GM19395 (cell line): ENCODE results near the gene STOX2.
"Not testable (repeated sequence)": the region's sequence is repeated elsewhere in the genome, so short reads cannot be mapped to it uniquely, and the experiment has no call there.

Source experiments
- ATAC-seq: cut with Tn5 transposase; IDR thresholded peaks from one replicate; pipeline ENCODE4 v1.9.1; 2021; ENCODE audit warnings: mild to moderate bottlenecking, moderate library complexity; ENCODE audit not compliant: unreplicated experiment

STOX2 gene

DNA sequence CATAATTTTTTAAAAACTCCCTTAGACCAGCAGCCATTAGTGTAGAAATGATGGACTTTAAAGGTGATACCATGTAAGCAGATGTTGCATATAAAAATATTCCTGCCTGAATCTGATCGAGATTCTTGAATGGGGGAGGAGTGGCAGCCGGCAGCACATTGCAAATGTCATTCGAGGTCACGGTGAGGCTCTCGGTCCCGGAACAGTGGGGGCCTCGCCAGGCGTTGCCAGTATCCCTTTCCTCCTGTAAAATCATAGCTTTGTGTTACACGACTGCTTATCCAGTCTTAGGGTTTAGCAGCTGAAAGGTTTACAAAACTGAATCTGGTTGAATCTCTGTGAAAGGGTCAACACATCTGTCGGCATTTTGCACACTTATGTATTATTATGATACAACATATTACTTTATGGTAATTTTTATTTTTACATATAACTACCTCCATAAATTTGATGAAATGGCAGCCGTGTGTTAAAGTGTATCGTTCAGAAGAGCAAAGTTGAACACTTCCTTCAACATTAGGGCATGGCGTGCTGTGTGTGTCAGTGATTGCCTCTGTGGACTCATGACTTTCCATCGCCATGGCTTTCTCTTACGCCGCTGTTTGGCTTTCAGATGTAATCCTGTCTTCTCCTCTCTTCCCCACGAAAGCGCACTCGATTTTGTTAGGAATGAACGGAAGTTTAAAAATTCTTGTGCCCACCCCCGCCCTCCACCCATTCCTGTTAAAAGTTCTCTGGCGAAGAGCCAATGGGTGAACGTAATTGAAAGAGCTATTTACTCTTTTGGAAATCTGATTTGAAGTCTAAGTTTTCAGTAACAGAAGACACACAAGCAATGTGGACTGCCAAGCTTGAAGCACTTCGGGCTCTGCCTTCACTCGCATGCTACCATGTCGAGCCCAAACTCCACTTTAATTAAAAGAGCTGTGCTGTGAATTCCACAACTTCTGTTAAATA is 114.8 kb downstream of the STOX2 start:
- no peak for ATAC-seq

- ATAC-seq, result no peak
Measured at GRCh38 chr4:184021389-184021788, 116.3 kb downstream of the STOX2 start.

- no peak for ATAC-seq
Measured at GRCh38 chr4:184022679-184023383, 117.7 kb downstream of the STOX2 start.

GRCh38 chr4:184024637-184025036 is 119.5 kb downstream of the STOX2 start:
- ATAC-seq, result no peak

- ATAC-seq, result no peak
Measured at GRCh38 chr4:184028561-184029374, 123.7 kb downstream of the STOX2 start.

DNA sequence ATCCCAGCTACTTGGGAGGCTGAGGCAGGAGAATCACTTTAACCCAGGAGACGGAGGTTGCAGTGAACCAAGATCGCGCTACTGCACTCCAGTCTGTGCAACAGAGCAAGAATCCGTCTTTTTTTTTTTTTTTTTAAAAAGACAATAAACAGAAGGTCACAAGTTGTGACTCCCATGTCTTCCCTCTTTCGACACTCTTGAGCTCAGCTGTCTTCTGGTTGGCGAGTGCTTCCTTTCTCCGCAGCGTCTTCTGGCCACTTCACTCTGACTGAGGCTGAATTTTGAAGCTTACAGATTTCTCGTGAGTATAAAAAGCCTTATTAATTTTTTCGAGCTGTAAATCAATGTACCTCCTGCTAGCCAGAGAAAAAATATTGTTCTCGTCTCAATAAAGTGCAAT is 124.9 kb downstream of the STOX2 start:
- ATAC-seq, result no peak

- ATAC-seq, result no peak
Measured at GRCh38 chr4:184030764-184031163, 125.7 kb downstream of the STOX2 start.

GRCh38 chr4:184032091-184032490 is 127.0 kb downstream of the STOX2 start:
- no peak for ATAC-seq

DNA sequence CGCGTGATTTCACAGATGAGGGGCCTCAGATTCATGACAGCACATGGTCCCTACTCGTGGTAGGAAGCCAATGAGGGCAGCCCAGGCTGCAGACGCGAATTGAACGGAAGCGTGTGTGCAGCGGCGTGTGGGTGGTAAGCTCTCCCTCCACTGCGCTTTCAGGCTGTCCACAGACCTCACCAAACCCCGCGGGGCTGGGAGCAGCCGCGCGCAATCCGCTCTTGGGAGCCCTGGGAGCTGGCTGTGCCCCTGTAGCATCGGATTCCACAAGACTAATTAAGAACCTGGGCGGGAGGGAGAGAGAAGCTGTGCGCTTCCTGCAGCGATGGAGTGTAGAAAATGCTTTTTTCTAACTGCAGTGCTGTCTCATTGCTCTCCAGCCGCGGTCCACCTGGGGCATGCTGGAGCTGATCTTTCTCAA is 134.9 kb downstream of the STOX2 start:
- ATAC-seq, result no peak

GRCh38 chr4:184041156-184041555 is 136.0 kb downstream of the STOX2 start:
- no peak for ATAC-seq

- no peak for ATAC-seq
Measured at GRCh38 chr4:184046148-184046547, 141.0 kb downstream of the STOX2 start.

DNA sequence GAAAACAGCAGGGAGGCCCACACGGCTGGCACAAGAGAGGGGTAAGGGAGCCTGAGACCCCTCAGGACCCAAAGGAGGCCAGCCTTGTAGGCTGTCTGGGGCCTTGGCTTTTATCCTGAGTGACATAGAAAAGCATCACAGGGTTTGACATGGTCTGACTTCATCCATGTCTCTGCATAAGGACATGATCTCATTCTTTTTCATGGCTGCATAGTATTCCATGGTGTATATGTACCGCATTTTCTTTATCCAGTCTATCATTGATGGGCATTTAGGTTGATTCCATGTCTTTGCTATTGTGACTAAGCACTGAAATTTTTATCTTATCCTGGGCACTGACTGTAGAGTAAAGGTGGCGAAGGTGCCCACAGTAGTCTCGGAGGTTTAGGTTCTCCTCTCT is 146.2 kb downstream of the STOX2 start:
- not testable (repeated sequence) for ATAC-seq

DNA sequence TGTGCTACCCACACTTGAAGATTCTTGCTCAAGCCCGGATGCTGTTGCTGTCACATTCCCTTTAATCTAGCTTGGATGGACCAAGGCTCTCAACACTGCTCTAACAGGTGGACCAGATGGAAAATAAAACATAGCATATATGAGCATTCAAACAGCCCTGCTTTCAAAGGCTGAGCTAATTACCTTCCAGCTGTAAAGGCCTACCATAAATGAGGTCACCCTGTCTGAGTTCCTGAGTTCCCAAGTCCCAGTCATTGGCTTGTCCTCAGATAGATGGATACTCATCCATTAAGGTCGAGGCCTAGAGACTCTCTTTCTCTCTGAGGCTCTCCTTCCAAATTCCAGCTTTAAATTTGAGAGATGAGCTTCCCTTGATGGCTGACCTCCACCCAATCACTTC is 147.5 kb downstream of the STOX2 start:
- no peak for ATAC-seq

GRCh38 chr4:184053434-184053833 is 148.3 kb downstream of the STOX2 start:
- no peak for ATAC-seq

- no peak for ATAC-seq
Measured at GRCh38 chr4:184056877-184057276, 151.8 kb downstream of the STOX2 start.

- no peak for ATAC-seq
Measured at GRCh38 chr4:184058026-184058425, 152.9 kb downstream of the STOX2 start.

GRCh38 chr4:184059099-184059498 is 154.0 kb downstream of the STOX2 start:
- ATAC-seq, result no peak

- no peak for ATAC-seq
Measured at GRCh38 chr4:184061582-184061981, 156.5 kb downstream of the STOX2 start.

DNA sequence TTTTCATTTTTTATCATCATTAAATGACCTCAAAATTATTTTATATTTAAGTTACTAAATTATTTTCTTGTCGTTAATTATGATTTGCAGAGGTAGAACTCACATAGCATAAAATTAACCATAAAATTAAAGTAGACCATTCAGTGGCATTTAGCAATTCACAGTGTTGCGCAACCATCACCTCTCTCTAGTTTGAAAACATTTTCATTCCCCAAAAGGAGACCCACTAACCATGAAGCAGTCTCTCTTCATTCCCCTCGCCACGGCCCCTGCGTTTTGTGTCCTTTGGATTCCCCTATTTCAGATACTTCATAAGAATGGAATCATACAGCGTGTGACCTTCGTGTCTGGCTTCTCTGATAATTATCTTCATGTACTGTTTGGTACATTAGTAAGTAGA is 157.7 kb downstream of the STOX2 start:
- ATAC-seq, result no peak

- no peak for ATAC-seq
Measured at GRCh38 chr4:184064877-184065276, 159.8 kb downstream of the STOX2 start.
